Naive B cell (primary cell): ENCODE results near the gene COL27A1. TPM values are rescaled to one million over a fixed set of nuclear protein-coding genes. Genes with fewer than 3 reads are reported as not detected.
"Not testable (repeated sequence)": the region's sequence is repeated elsewhere in the genome, so short reads cannot be mapped to it uniquely, and the experiment has no call there.

Experiments
- ATAC-seq, 2 donors: fragments of 150-1000 bp; cut with Tn5 transposase; 2 replicates each; pipeline ENCODE4 v1.10.0; 2021; ENCODE audit warnings: low read depth in 2 of 2, mild to moderate bottlenecking in 2 of 2, moderate library complexity in 2 of 2
- DNase-seq: peaks from one replicate; pipeline ENCODE4 v3.0.0; 2022
- H3K27ac Mint-ChIP-seq, 6 donors: one replicate each; pipeline ENCODE4 v1.8.0; 2020 to 2022; ENCODE audit warnings: mild to moderate bottlenecking in 6 of 6, mixed read lengths in 6 of 6, moderate library complexity in 5 of 6, inconsistent platforms in 2 of 6
- H3K27me3 Mint-ChIP-seq, 3 donors: one replicate each; pipeline ENCODE4 v1.8.0; 2021 to 2022; ENCODE audit warnings: mixed read lengths in 3 of 3, mild to moderate bottlenecking in 1 of 3
- H3K36me3 Mint-ChIP-seq, 2 donors: one replicate each; pipeline ENCODE4 v1.8.0; 2020 to 2022; ENCODE audit warnings: mixed read lengths in 2 of 2, inconsistent platforms in 1 of 2, mild to moderate bottlenecking in 1 of 2
- H3K4me1 Mint-ChIP-seq, 3 donors: one replicate each; pipeline ENCODE4 v1.8.0; 2020 to 2022; ENCODE audit warnings: mixed read lengths in 3 of 3, inconsistent platforms in 1 of 3, mild to moderate bottlenecking in 1 of 3, moderate library complexity in 1 of 3
- H3K4me3 Mint-ChIP-seq, 8 donors: one replicate each; pipeline ENCODE4 v1.8.0; 2020 to 2022; ENCODE audit warnings: mild to moderate bottlenecking in 8 of 8, mixed read lengths in 8 of 8, moderate library complexity in 8 of 8, inconsistent platforms in 2 of 8
- H3K9me3 Mint-ChIP-seq, 7 donors: one replicate each; pipeline ENCODE4 v1.8.0; 2020 to 2022; ENCODE audit warnings: mixed read lengths in 7 of 7, mild to moderate bottlenecking in 5 of 7, inconsistent platforms in 2 of 7, moderate library complexity in 1 of 7
- polyA plus RNA-seq, 6 donors: library from polyadenylated mRNA; unstranded; fragments of 300-500 nt; fragmentation: Illumina TruSeq; gene quantifications; one replicate each; pipeline ENCODE4 v1.2.3, GENCODE V29; 2021; ENCODE audit warnings: low read depth in 6 of 6

Gene COL27A1
- polyA plus RNA-seq, 6 donors from 2014 or later = 0.04 TPM; not detected in 5

GRCh38 chr9:114328937-114329624 is 173.7 kb downstream of the COL27A1 start:
- not testable (repeated sequence) for DNase-seq, ATAC-seq, H3K27me3 Mint-ChIP-seq, H3K27ac Mint-ChIP-seq, H3K4me1 Mint-ChIP-seq, H3K4me3 Mint-ChIP-seq, H3K36me3 Mint-ChIP-seq, H3K9me3 Mint-ChIP-seq

- not testable (repeated sequence) for H3K9me3 Mint-ChIP-seq, DNase-seq, H3K27me3 Mint-ChIP-seq, H3K36me3 Mint-ChIP-seq, H3K4me1 Mint-ChIP-seq, ATAC-seq
- peak within 1 kb of the TSS in 1 of 8 donors; percentile 1 for H3K4me3 Mint-ChIP-seq
- peak within 1 kb of the TSS in 2 of 6 donors; percentile 53 to 62 for H3K27ac Mint-ChIP-seq
Measured at GRCh38 chr9:114329625-114330022, 174.3 kb downstream of the COL27A1 start, which contains the start of gene ORM2. TSS of gene ORM2 (plus strand) at chr9:114329869. CDS start at chr9:114329905, 36 bp downstream.

- no peak for ATAC-seq
- H3K27ac Mint-ChIP-seq = peak overlapping the region in 3 of 6 donors; percentile 39 to 62 (median 53)
- H3K4me3 Mint-ChIP-seq = peak overlapping the region in 1 of 8 donors; percentile 1
- no peaks in the 10 kb centered on the region for H3K9me3 Mint-ChIP-seq
- DNase-seq = no peak
- H3K27me3 Mint-ChIP-seq = no peaks in the 10 kb centered on the region
- H3K4me1 Mint-ChIP-seq = peaks cover 0 to 10% (median 9%) of the 10 kb centered on the region in 3 donors
- H3K36me3 Mint-ChIP-seq = peaks cover 5 to 8% of the 10 kb centered on the region in 2 donors
Measured at GRCh38 chr9:114330636-114331035, 175.3 kb downstream of the COL27A1 start.

- H3K27ac Mint-ChIP-seq = peak overlapping the region in 3 of 6 donors; percentile 39 to 81 (median 44)
- H3K9me3 Mint-ChIP-seq, DNase-seq, H3K27me3 Mint-ChIP-seq, H3K36me3 Mint-ChIP-seq, H3K4me3 Mint-ChIP-seq, ATAC-seq: not testable (repeated sequence)
- H3K4me1 Mint-ChIP-seq = peaks cover 0 to 16% (median 9%) of the 10 kb centered on the region in 3 donors
Measured at GRCh38 chr9:114331229-114332195, 176.2 kb downstream of the COL27A1 start.

- Mint-ChIP-seq H3K4me3 (peak overlapping the region in 1 of 8 donors; percentile 5), H3K4me1 (peaks cover 0 to 16% (median 9%) of the 10 kb centered on the region in 3 donors), H3K27ac (peak overlapping the region in 5 of 6 donors; percentile 21 to 93 (median 42))
- not testable (repeated sequence) for H3K36me3 Mint-ChIP-seq, ATAC-seq, H3K27me3 Mint-ChIP-seq, H3K9me3 Mint-ChIP-seq, DNase-seq
Measured at GRCh38 chr9:114332474-114333040, 177.2 kb downstream of the COL27A1 start.

- H3K27me3 Mint-ChIP-seq, H3K9me3 Mint-ChIP-seq, H3K36me3 Mint-ChIP-seq, ATAC-seq, DNase-seq, H3K27ac Mint-ChIP-seq, H3K4me3 Mint-ChIP-seq: not testable (repeated sequence)
- H3K4me1 Mint-ChIP-seq = peaks cover 6 to 16% (median 9%) of the 10 kb centered on the region in 3 donors
Measured at GRCh38 chr9:114333718-114334117, 178.4 kb downstream of the COL27A1 start.

- Mint-ChIP-seq H3K27me3 (no peaks in the 10 kb centered on the region), H3K27ac (peak overlapping the region in 3 of 6 donors; percentile 15 to 57 (median 18)), H3K4me1 (peaks cover 6 to 24% (median 14%) of the 10 kb centered on the region in 3 donors), H3K36me3 (peaks cover 5 to 8% of the 10 kb centered on the region in 2 donors), H3K4me3 (peak overlapping the region in 1 of 8 donors; percentile 47), H3K9me3 (no peaks in the 10 kb centered on the region)
- no peak for DNase-seq
- ATAC-seq = no peak
Measured at GRCh38 chr9:114334490-114334889, 179.2 kb downstream of the COL27A1 start.

GRCh38 chr9:114335745-114336144 is 180.4 kb downstream of the COL27A1 start:
- Mint-ChIP-seq H3K27ac (peak overlapping the region in 3 of 6 donors; percentile 21 to 75 (median 50)), H3K36me3 (peaks cover 5 to 15% of the 10 kb centered on the region in 2 donors), H3K4me3 (no peak overlapping the region), H3K9me3 (no peaks in the 10 kb centered on the region), H3K27me3 (no peaks in the 10 kb centered on the region), H3K4me1 (peaks cover 12 to 28% (median 21%) of the 10 kb centered on the region in 3 donors)
- DNase-seq (no peak), ATAC-seq (no peak)

- ATAC-seq (no peak), DNase-seq (no peak)
- no peaks in the 10 kb centered on the region for H3K9me3 Mint-ChIP-seq
- peaks cover 13 to 29% (median 18%) of the 10 kb centered on the region in 3 donors for H3K4me1 Mint-ChIP-seq
- H3K36me3 Mint-ChIP-seq = peaks cover 6 to 17% of the 10 kb centered on the region in 2 donors
- no peaks in the 10 kb centered on the region for H3K27me3 Mint-ChIP-seq
- peak overlapping the region in 4 of 6 donors; percentile 21 to 75 (median 32) for H3K27ac Mint-ChIP-seq
- H3K4me3 Mint-ChIP-seq = peak overlapping the region in 1 of 8 donors; percentile 22
Measured at GRCh38 chr9:114336157-114336556, 180.8 kb downstream of the COL27A1 start.

- no peak overlapping the region for H3K4me3 Mint-ChIP-seq
- H3K27me3 Mint-ChIP-seq = no peaks in the 10 kb centered on the region
- ATAC-seq = no peak
- H3K9me3 Mint-ChIP-seq = no peaks in the 10 kb centered on the region
- H3K27ac Mint-ChIP-seq = peak overlapping the region in 4 of 6 donors; percentile 19 to 78 (median 32)
- no peak for DNase-seq
- H3K4me1 Mint-ChIP-seq = peaks cover 17 to 36% (median 20%) of the 10 kb centered on the region in 3 donors
- H3K36me3 Mint-ChIP-seq = peaks cover 13 to 24% of the 10 kb centered on the region in 2 donors
Measured at GRCh38 chr9:114336699-114337395, 181.5 kb downstream of the COL27A1 start.

GRCh38 chr9:114338187-114338586 is 182.8 kb downstream of the COL27A1 start:
- H3K27ac Mint-ChIP-seq = no peak overlapping the region
- DNase-seq (no peak), ATAC-seq (no peak)
- H3K27me3 Mint-ChIP-seq = no peaks in the 10 kb centered on the region
- H3K9me3 Mint-ChIP-seq = no peaks in the 10 kb centered on the region
- peaks cover 21 to 41% (median 21%) of the 10 kb centered on the region in 3 donors for H3K4me1 Mint-ChIP-seq
- H3K36me3 Mint-ChIP-seq = peaks cover 18 to 29% of the 10 kb centered on the region in 2 donors
- peak overlapping the region in 1 of 8 donors; percentile 1 for H3K4me3 Mint-ChIP-seq

GRCh38 chr9:114339130-114339908 is 184.0 kb downstream of the COL27A1 start:
- Mint-ChIP-seq H3K4me1 (peaks cover 21 to 49% (median 27%) of the 10 kb centered on the region in 3 donors), H3K36me3 (peaks cover 23 to 41% of the 10 kb centered on the region in 2 donors), H3K27ac (peak overlapping the region in 5 of 6 donors; percentile 18 to 85 (median 68)), H3K4me3 (no peak overlapping the region), H3K27me3 (no peaks in the 10 kb centered on the region), H3K9me3 (no peaks in the 10 kb centered on the region)
- ATAC-seq (peak; percentile 75 to 83), DNase-seq (peak; percentile 53)
